LNCaP clone FGC (cell line): Measurements from ENCODE around the gene PRR36.

ENCODE experiments used
- DNase-seq: peaks from one replicate; pipeline ENCODE4 v3.0.0-alpha.2; 2011; ENCODE audit warnings: low read depth
- H3K4me3 ChIP-seq: 2 replicates; pipeline ENCODE4 v1.5.1; 2011; ENCODE audit warnings: mild to moderate bottlenecking, low read depth, low read length, control low read depth
- CTCF ChIP-seq: IDR thresholded peaks from 2 replicates; pipeline ENCODE4 v1.5.1; 2012; ENCODE audit warnings: mild to moderate bottlenecking; ENCODE audit not compliant: control insufficient read depth, insufficient read depth; ENCODE audit errors: extremely low read depth

PRR36 gene

GRCh38 chr19:7869453-7869909 is 4.7 kb downstream of the PRR36 start:
- DNase-seq = no peak
- TF ChIP-seq CTCF = no peak
- peak overlapping the region; percentile 47 for H3K4me3 ChIP-seq

DNA sequence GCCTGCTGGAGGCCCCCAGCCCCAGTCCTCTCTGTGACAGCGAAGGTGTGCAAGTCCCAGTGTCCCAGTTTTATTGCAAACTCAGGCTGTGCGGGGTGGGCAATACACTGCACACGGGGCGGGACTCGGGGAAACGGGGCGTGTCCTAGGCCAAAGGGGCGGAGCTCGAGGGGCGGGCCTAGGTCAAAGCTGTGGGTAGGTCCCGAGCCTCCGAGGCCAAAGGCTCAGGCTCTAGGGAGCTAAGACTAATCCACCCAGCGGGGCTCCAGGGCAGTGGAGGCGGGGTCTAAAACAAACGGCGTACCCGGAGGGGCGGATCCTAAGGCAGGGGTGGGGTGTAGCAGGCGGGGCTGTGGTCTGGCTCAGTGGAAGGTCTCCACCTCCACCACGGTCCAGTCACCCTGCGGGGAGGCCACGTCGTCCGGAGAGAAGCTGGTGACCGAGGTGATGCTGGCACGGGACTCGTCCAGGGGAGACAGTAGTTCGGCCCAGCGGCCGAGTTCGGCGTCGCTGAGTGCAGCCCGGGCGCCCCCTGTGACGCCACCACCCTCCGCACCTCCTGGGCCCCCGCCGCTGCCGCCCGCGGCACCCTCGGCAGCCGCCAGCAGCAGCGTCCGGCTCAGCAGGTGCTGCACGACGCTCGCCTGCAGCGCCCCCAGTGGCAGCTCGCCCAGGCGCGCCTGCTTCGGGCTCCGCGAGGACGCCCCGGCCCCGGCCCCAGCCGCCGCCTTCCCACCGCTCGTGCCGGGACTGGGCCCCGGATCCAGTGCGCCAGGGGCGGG is 5.3 kb downstream of the PRR36 start:
- TF ChIP-seq CTCF = peak; percentile 79
- peak overlapping the region; percentile 47 for H3K4me3 ChIP-seq
- no peak for DNase-seq

DNA sequence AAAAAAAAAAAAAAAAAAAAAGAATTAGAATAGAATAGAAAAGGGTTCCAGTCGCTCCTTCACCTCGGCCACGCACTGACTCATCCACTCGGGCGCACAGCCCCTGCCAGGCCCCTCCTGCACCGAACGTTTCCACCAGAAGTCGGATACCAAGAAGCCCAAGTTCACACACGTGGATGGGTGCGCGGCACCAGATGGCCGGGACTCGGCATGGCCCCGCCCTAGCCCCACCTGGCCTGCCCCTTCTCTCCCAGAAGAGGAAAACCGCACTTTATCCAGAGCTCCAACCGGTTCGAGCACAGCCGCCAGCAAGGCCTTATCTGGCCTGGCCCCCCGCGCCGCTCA is 5.9 kb downstream of the PRR36 start:
- no peak overlapping the region for H3K4me3 ChIP-seq
- no peak for TF ChIP-seq CTCF
- no peak for DNase-seq

GRCh38 chr19:7867092-7867844 is 6.9 kb downstream of the PRR36 start:
- no peak overlapping the region for H3K4me3 ChIP-seq
- TF ChIP-seq CTCF = no peak
- no peak for DNase-seq

- no peak for DNase-seq
- no peak for TF ChIP-seq CTCF
- H3K4me3 ChIP-seq = no peak overlapping the region
Measured at GRCh38 chr19:7866399-7867091, 7.6 kb downstream of the PRR36 start.

GRCh38 chr19:7865262-7865911 is 8.8 kb downstream of the PRR36 start:
- no peak for DNase-seq
- no peak for TF ChIP-seq CTCF
- no peak overlapping the region for H3K4me3 ChIP-seq
